ENCODE results near the gene TMEM183A.
A peak's percentile ranks its signal among the peaks of the same experiment; 100 is the strongest.

- TF ChIP-seq POLR2A (IDR thresholded peaks at IDR 0.05; ENCODE audit: low read depth, low read length) (no peak), POLR2AphosphoS5 (IDR thresholded peaks at IDR 0.05; ENCODE audit: low read depth, low read length) (0 out of 2 replicates have a peak, but pooled peaks have one; percentile 0), SPI1 (IDR thresholded peaks at IDR 0.05; ENCODE audit: low read depth, low read length) (no peak), TAF1 (IDR thresholded peaks at IDR 0.05; ENCODE audit: low read depth, low read length) (no peak), PAX5 (IDR thresholded peaks at IDR 0.05; ENCODE audit: insufficient read depth, low read length, severe bottlenecking) (no peak), POU2F2 (IDR thresholded peaks at IDR 0.05; ENCODE audit: low read depth, low read length) (no peak)
These were observed 48.5 kb upstream of the TMEM183A start for GRCh38 chr1:202958544-202959275.

Data from GM12891 (cell line).